GM18508 (cell line): ENCODE results near the gene ABCB9.
"Not testable (repeated sequence)": the region's sequence is repeated elsewhere in the genome, so short reads cannot be mapped to it uniquely, and the experiment has no call there.

Experiments used
- ATAC-seq: cut with Tn5 transposase; IDR thresholded peaks from one replicate; pipeline ENCODE4 v1.9.1; 2021; ENCODE audit warnings: moderate number of reproducible peaks; ENCODE audit not compliant: insufficient read depth, unreplicated experiment

Gene ABCB9

GRCh38 chr12:122965851-122966742 is at the start of gene ABCB9:
ABCB9 (minus strand) TSS chr12:122966463; CDS start chr12:122960235, 6,228 bp downstream.
- no peak for ATAC-seq

GRCh38 chr12:123014473-123014872 is 48.2 kb upstream of the ABCB9 start:
- not testable (repeated sequence) for ATAC-seq

- ATAC-seq, result no peak
These were observed 47.2 kb upstream of the ABCB9 start for GRCh38 chr12:123013185-123014095.

GRCh38 chr12:123011701-123012100 is 45.4 kb upstream of the ABCB9 start:
- no peak for ATAC-seq

- ATAC-seq, result no peak
These were observed 44.4 kb upstream of the ABCB9 start for GRCh38 chr12:123010681-123011080.

GRCh38 chr12:123010110-123010509 is 43.8 kb upstream of the ABCB9 start:
- no peak for ATAC-seq

GRCh38 chr12:123006977-123007376 is 40.7 kb upstream of the ABCB9 start:
- no peak for ATAC-seq

GRCh38 chr12:123005081-123005626 is 38.9 kb upstream of the ABCB9 start:
- no peak for ATAC-seq

GRCh38 chr12:123004287-123004686 is 38.0 kb upstream of the ABCB9 start:
- no peak for ATAC-seq

GRCh38 chr12:123003257-123003656 is 37.0 kb upstream of the ABCB9 start:
- ATAC-seq, result no peak

GRCh38 chr12:123001464-123001863 is 35.2 kb upstream of the ABCB9 start:
- ATAC-seq, result no peak

GRCh38 chr12:123000578-123000977 is 34.3 kb upstream of the ABCB9 start:
- no peak for ATAC-seq

- ATAC-seq, result no peak
These were observed 33.7 kb upstream of the ABCB9 start for GRCh38 chr12:122999986-123000420.

- ATAC-seq, result no peak
These were observed 33.1 kb upstream of the ABCB9 start for GRCh38 chr12:122999196-122999946.

GRCh38 chr12:122998316-122998715 is 32.1 kb upstream of the ABCB9 start:
- no peak for ATAC-seq

- no peak for ATAC-seq
These were observed 31.3 kb upstream of the ABCB9 start for GRCh38 chr12:122997343-122998250.

- no peak for ATAC-seq
These were observed 30.5 kb upstream of the ABCB9 start for GRCh38 chr12:122996621-122997342.

GRCh38 chr12:122996188-122996601 is 29.9 kb upstream of the ABCB9 start:
- ATAC-seq, result no peak
